Kidney capillary endothelial cell (primary cell): ENCODE data around the gene TJP3.

Source experiments
- DNase-seq: peaks from one replicate; pipeline ENCODE4 v3.0.0-alpha.2; 2018; ENCODE audit warnings: low spot score

TJP3 gene

DNA sequence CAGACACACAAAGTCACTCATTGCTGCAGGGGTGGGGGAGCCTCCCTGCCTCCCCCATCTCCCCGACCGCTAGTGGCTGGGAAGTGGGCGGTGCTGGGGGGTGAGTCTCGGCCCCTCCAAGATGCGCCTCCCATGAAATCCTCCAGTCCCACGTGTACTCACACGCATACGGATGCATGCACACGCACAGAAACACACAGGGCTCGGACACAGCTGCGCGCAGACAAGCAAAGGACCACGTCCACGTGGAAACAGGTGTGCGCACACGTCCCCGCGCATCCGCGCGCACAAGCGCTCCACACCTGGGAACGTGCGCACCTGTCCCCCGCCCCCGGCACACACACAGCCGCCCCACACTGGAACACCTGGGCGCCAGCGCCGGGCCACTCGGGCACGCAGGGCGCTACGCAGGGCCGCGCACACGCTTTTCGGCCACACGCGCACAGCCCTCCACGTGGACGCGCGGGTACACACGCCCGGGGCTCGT lies 77.3 kb downstream of the TJP3 start:
- DNase-seq: no peak

GRCh38 chr19:3785938-3786824 lies 78.0 kb downstream of the TJP3 start, which contains the start of gene MATK:
MATK (minus strand) TSS chr19:3786381; CDS start chr19:3785135, 1,246 bp downstream.
- no peak for DNase-seq

GRCh38 chr19:3788996-3789778 lies 81.0 kb downstream of the TJP3 start:
- DNase-seq: no peak

- no peak for DNase-seq
Measured at GRCh38 chr19:3790209-3790734, 82.1 kb downstream of the TJP3 start.

DNA sequence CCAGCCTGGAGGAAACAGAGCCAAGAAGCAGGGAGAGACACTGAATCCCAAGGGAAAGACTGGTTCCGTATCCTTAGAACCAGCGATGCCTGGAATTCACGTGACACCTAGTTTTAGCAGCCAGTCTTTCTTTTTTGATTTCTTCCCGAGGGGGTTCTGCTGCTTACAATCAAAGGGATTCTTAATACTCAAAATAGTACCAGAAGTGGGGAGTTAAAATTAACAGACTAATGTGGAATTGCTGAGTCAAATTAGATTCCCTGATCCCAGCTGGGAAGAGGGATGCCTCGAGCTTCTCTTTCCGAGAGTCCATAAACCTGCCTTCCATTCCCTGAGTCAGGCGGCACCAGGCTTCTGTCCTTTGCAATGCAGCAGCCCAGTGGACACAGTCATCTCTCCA lies 82.8 kb downstream of the TJP3 start:
- DNase-seq: no peak

GRCh38 chr19:3792114-3792513 lies 83.9 kb downstream of the TJP3 start:
- DNase-seq: no peak

DNA sequence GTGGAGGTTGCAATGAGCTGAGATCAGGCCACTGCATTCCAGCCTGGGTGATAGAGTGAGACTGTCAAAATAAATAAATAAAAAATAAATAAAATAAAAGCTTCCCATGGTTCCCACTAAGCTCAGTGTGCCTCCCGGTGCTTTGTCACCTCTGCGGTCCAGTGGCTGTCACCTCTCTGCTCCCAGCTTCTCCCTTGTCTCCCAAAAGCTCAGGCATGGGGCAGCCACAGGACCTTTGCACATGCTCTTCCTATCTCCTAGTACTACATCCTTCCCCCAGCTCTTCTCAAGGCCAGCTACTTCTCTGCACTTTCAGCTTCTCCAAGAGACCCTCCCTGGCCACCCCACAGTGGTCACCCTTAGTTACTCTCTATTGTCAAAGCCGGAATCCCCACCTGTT lies 85.6 kb downstream of the TJP3 start:
- no peak for DNase-seq

- DNase-seq: no peak
Measured at GRCh38 chr19:3796358-3796757, 88.2 kb downstream of the TJP3 start.

DNA sequence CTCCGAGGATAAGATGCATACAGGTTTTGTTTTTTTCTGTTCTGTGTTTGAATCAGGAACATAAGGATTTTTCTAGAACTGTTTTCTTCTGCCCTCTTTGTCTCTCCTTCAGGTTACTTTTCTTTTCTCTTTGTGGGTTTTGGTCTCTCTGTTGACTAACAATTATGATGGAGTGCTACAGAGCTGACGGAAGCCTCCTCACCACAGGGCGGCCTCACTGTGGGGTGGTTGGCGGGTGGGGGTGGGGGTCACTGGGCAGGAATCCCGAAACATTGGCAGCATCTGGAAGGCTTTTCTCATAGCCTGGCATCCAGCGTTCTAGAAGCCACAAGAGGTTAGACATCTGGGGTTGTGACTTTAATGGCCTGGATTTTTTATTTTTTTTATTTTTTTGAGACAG lies 90.0 kb downstream of the TJP3 start:
- DNase-seq: no peak
